PC-3 (cell line): ENCODE measurements around the gene ALOXE3. TPM values are rescaled to one million over a fixed set of nuclear protein-coding genes. Genes with fewer than 3 reads are reported as not detected.

ENCODE experiments used
- ATAC-seq: fragments of 200-7000 bp; cut with Tn5 transposase; 2 replicates; pipeline ENCODE4 v1.9.1; 2020; ENCODE audit warnings: mild to moderate bottlenecking, moderate library complexity
- BruUV-seq: library from RNA; stranded (reverse); fragments of 400-500 nt; replicated peaks from 2 replicates; lab custom pipeline; 2021; lab: Mats Ljungman, UMichigan
- CTCF ChIA-PET: fragments of 300-600 bp; sonication (Branson Sonifier 250); formaldehyde crosslinking; loops from one replicate; lab custom pipeline; 2022; ENCODE audit warnings: antibody characterized with exemption; lab: Charles Lee
- POLR2A ChIA-PET: fragments of 300-600 bp; sonication (Branson Sonifier 250); formaldehyde crosslinking; loops from one replicate; lab custom pipeline; 2022; ENCODE audit warnings: antibody characterized with exemption; ENCODE audit not compliant: unreplicated experiment; lab: Charles Lee
- DNase-seq: peaks from one replicate; pipeline ENCODE4 v3.0.0-alpha.2; 2015
- H2AFZ ChIP-seq: fragments of 300-600 bp; sonication (generic); 2 replicates; pipeline ENCODE4 v1.6.0; 2016; ENCODE audit warnings: antibody characterized with exemption, low read length
- H3F3A ChIP-seq: fragments of 300-600 bp; sonication (generic); one replicate; pipeline ENCODE4 v1.6.0; 2017; ENCODE audit warnings: antibody characterized with exemption, low read length, control low read depth, mild to moderate bottlenecking; ENCODE audit not compliant: unreplicated experiment
- H3K27ac ChIP-seq: fragments of 300-600 bp; sonication (generic); 2 replicates; pipeline ENCODE4 v1.5.1; 2016; ENCODE audit warnings: mild to moderate bottlenecking, low read length
- H3K27me3 ChIP-seq: fragments of 300-600 bp; sonication (generic); 2 replicates; pipeline ENCODE4 v1.6.1; 2016; ENCODE audit warnings: low read length, mixed read lengths
- H3K36me3 ChIP-seq: fragments of 300-600 bp; sonication (generic); 2 replicates; pipeline ENCODE4 v1.6.1; 2016; ENCODE audit warnings: low read depth, mixed run types, low read length, mixed read lengths
- H3K4me1 ChIP-seq: fragments of 300-600 bp; sonication (generic); 2 replicates; pipeline ENCODE4 v1.5.1; 2016; ENCODE audit warnings: low read length; ENCODE audit not compliant: insufficient read depth
- H3K4me2 ChIP-seq: fragments of 300-600 bp; sonication (generic); 2 replicates; pipeline ENCODE4 v1.6.0; 2016; ENCODE audit warnings: low read length
- H3K4me3 ChIP-seq: fragments of 300-600 bp; sonication (generic); 2 replicates; pipeline ENCODE4 v1.5.1; 2016; ENCODE audit warnings: mild to moderate bottlenecking, low read length, mixed read lengths
- H3K79me2 ChIP-seq: fragments of 300-600 bp; sonication (generic); 2 replicates; pipeline ENCODE4 v1.6.1; 2017; ENCODE audit warnings: low read length, mixed read lengths
- H3K9ac ChIP-seq: fragments of 300-600 bp; sonication (generic); 2 replicates; pipeline ENCODE4 v1.6.0; 2016; ENCODE audit warnings: mild to moderate bottlenecking, low read length
- H3K9me2 ChIP-seq: fragments of 300-600 bp; sonication (generic); replicated peaks from 2 replicates; pipeline ENCODE4 v1.6.1; 2016; ENCODE audit warnings: mixed run types, low read length, mixed read lengths
- H3K9me3 ChIP-seq: fragments of 300-600 bp; sonication (generic); 2 replicates; pipeline ENCODE4 v1.6.1; 2016; ENCODE audit warnings: low read length, mixed read lengths
- H4K20me1 ChIP-seq: fragments of 300-600 bp; sonication (generic); 2 replicates; pipeline ENCODE4 v1.6.1; 2016; ENCODE audit warnings: low read length, mixed read lengths
- EZH2 ChIP-seq: fragments of 300-600 bp; sonication (generic); IDR thresholded peaks from one replicate; pipeline ENCODE4 v1.6.1; 2017; ENCODE audit warnings: antibody characterized with exemption, mild to moderate bottlenecking, low read length; ENCODE audit not compliant: unreplicated experiment
- EZH2phosphoT487 ChIP-seq: fragments of 300-600 bp; sonication (generic); IDR thresholded peaks from 2 replicates; pipeline ENCODE4 v1.6.1; 2018; ENCODE audit warnings: mild to moderate bottlenecking, antibody characterized with exemption, low read length, borderline replicate concordance
- intact Hi-C: fragments of 100-400 bp; cut with micrococcal nuclease; formaldehyde crosslinking; loops from 2 replicates; pipeline ENCODE4 v1.9.0; 2023
- total RNA-seq: library from RNA; depleted of rRNA; stranded (reverse); fragments of >200 nt; gene quantifications from 2 replicates; pipeline ENCODE4 v1.2.3, GENCODE V29; 2014
- TF ChIP-seq, protein P1 (sequence below): fragments of 300-600 bp; sonication (generic); conservative IDR thresholded peaks from 2 replicates; pipeline ENCODE4 v1.5.1; 2017; ENCODE audit warnings: antibody characterized with exemption, low read depth, mild to moderate bottlenecking, low read length

Gene ALOXE3
- total RNA-seq, 1 experiment from 2014 or later: 1.4 TPM

DNA sequence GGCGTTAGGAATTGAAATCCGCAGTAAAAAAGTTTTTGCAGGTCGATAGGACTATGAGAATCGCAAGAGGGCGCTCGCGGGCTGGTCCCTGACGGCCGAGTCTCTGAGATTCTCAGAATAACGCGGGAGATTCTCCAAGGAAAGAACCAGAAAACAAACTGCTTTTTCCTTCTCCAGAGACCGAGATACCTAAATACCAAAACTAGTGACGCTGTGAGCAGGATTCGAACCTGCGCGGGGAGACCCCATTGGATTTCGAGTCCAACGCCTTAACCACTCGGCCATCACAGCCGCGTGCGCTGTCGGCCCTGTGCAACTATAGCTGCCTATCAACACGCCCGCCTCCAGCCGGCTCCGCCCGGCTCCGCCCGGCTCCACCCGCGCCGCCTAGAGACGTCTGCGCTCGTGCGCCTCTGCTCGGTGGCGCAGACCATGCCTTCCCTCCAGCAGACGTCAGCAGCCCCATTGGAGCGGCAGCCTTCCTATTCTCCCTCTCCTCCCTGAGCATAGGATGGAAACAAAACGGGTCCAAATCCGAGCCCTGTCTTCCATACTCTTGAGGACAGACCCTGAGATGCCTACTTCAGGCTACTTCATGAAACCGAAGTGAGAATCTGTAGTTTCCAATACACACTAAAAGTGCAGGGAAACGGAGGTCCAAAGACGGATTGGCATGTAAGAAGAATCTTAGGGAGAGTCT lies 20.5 kb upstream of the ALOXE3 start:
- peak; percentile 97 for DNase-seq
- H3F3A ChIP-seq: no peaks in the 10 kb centered on the region
- H3K4me2 ChIP-seq: peak overlapping the region; percentile 89
- intact Hi-C loops: loop anchor here (1.0 to 5.0 kb wide), 5 partner anchors 9 to 83 kb away; no protein-coding TSS in a partner anchor
- H3K9me3 ChIP-seq: no peaks in the 10 kb centered on the region
- peak overlapping the region; percentile 77 for H3K4me3 ChIP-seq
- ChIA-PET CTCF (interaction anchor here (1.0 kb wide), 1 partner anchor 20 kb away, joined by 7 read pairs; no protein-coding TSS in a partner anchor), POLR2A (interaction anchor here (0.5 kb wide), 1 partner anchor 238 kb away, joined by 3 read pairs; the partner anchor contains the start of gene KRABD2)
- BruUV-seq: TSS peak; percentile 89
- no peaks in the 10 kb centered on the region for H3K79me2 ChIP-seq
- H2AFZ ChIP-seq: peak overlapping the region; percentile 54
- no peaks in the 10 kb centered on the region for H3K27me3 ChIP-seq
- H4K20me1 ChIP-seq: no peaks in the 10 kb centered on the region
- H3K27ac ChIP-seq: peak overlapping the region; percentile 75
- peak overlapping the region; percentile 73 for H3K9ac ChIP-seq
- peaks cover 6% of the 10 kb centered on the region for H3K4me1 ChIP-seq
- peak; percentile 90 for ATAC-seq
- TF ChIP-seq, protein P1, sequence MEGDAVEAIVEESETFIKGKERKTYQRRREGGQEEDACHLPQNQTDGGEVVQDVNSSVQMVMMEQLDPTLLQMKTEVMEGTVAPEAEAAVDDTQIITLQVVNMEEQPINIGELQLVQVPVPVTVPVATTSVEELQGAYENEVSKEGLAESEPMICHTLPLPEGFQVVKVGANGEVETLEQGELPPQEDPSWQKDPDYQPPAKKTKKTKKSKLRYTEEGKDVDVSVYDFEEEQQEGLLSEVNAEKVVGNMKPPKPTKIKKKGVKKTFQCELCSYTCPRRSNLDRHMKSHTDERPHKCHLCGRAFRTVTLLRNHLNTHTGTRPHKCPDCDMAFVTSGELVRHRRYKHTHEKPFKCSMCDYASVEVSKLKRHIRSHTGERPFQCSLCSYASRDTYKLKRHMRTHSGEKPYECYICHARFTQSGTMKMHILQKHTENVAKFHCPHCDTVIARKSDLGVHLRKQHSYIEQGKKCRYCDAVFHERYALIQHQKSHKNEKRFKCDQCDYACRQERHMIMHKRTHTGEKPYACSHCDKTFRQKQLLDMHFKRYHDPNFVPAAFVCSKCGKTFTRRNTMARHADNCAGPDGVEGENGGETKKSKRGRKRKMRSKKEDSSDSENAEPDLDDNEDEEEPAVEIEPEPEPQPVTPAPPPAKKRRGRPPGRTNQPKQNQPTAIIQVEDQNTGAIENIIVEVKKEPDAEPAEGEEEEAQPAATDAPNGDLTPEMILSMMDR: peak; percentile 76
- no peak for TF ChIP-seq EZH2
- H3K9me2 ChIP-seq: no peaks in the 10 kb centered on the region
- H3K36me3 ChIP-seq: no peaks in the 10 kb centered on the region

DNA sequence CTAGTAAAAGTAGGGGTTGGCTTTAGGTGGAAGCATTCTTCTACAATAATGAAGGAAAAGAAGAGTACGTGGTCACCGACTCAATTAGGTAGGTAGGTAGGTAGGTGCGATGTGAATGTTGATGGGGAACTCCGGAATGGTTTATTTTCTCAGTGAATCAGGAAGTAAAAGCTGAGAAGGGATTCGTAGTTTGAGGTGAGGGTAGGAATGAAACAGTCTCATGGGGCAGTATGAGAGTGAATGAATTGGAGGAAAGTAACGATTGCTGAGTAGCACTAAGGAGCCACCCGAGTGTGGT lies 20.0 kb upstream of the ALOXE3 start:
- DNase-seq (no peak), ATAC-seq (peak; percentile 69)
- Histone ChIP-seq H3K9me2 (no peaks in the 10 kb centered on the region), H3K9ac (peak overlapping the region; percentile 22; the same call in 1 of the 2 replicates), H3K36me3 (no peaks in the 10 kb centered on the region), H3K79me2 (no peaks in the 10 kb centered on the region), H3K27ac (peak overlapping the region; percentile 2; the same call in 1 of the 2 replicates), H3K9me3 (no peaks in the 10 kb centered on the region), H4K20me1 (no peaks in the 10 kb centered on the region), H3K4me3 (peak overlapping the region; percentile 70), H3K27me3 (no peaks in the 10 kb centered on the region), H2AFZ (peak overlapping the region; percentile 72), H3F3A (no peaks in the 10 kb centered on the region), H3K4me2 (peak overlapping the region; percentile 89), H3K4me1 (peaks cover 6% of the 10 kb centered on the region)
- intact Hi-C loops: loop anchor here (1.0 to 5.0 kb wide), 5 partner anchors 8 to 84 kb away; no protein-coding TSS in a partner anchor
- ChIA-PET CTCF (interaction anchor here (1.0 kb wide), 1 partner anchor 19 kb away, joined by 7 read pairs; no protein-coding TSS in a partner anchor), POLR2A (interaction anchor here (0.6 kb wide), 1 partner anchor 35 kb away, joined by 3 read pairs; no protein-coding TSS in a partner anchor)
- no TSS peak for BruUV-seq
- TF ChIP-seq, protein P1: no peak
- no peak for TF ChIP-seq EZH2phosphoT487
- no peak for TF ChIP-seq EZH2
